ENCODE data around the gene SLC25A19.

Gene SLC25A19

DNA sequence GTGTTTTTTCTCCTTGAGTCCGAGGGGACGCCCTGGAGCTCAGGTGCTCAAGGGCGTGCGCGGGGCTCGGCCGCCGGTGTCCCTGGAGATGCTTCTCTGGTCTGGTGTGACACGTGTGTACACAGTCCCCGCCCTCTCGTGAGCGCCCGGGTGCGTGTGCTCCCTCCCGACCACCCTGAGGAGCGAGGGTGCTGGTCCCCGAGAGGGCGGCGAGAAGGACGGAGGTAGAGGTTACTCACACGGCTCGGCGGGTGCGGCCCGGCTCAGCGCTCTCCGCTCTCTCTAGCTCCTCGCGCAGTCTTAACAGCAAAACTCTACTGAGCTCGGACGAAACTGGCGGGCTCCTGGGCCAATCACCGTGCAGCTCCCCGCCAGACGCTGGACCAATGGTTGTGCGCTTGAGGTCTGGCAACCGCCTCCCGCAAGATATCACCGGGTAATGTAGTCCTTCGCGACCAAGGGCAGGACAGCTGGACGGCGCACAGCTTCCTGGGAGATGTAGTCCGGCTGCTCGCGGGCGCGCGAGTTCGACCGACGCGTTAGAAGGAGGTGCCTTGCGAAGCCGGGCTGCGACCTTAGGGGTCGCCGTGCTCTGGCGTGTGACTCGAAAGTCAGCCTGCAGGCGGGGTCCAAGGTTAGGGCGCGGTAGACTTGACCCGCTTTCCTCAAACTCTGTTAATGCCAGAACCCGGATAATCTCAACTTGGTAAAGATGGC lies at the start of gene SLC25A19:
Gene SLC25A19 (minus strand): TSS at position 319 of the 717 bp plus-strand sequence. CDS start 2,669 bp downstream, outside the sequence.
- TF ChIP-seq, protein P1, sequence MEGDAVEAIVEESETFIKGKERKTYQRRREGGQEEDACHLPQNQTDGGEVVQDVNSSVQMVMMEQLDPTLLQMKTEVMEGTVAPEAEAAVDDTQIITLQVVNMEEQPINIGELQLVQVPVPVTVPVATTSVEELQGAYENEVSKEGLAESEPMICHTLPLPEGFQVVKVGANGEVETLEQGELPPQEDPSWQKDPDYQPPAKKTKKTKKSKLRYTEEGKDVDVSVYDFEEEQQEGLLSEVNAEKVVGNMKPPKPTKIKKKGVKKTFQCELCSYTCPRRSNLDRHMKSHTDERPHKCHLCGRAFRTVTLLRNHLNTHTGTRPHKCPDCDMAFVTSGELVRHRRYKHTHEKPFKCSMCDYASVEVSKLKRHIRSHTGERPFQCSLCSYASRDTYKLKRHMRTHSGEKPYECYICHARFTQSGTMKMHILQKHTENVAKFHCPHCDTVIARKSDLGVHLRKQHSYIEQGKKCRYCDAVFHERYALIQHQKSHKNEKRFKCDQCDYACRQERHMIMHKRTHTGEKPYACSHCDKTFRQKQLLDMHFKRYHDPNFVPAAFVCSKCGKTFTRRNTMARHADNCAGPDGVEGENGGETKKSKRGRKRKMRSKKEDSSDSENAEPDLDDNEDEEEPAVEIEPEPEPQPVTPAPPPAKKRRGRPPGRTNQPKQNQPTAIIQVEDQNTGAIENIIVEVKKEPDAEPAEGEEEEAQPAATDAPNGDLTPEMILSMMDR (IDR thresholded peaks at IDR 0.05; ENCODE audit: low read depth, low read length) = peak; percentile 21
- peak; percentile 90 for TF ChIP-seq POLR2A (IDR thresholded peaks at IDR 0.05; ENCODE audit: extremely low read depth, insufficient read length)
- TF ChIP-seq, protein P2, sequence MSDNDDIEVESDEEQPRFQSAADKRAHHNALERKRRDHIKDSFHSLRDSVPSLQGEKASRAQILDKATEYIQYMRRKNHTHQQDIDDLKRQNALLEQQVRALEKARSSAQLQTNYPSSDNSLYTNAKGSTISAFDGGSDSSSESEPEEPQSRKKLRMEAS (IDR thresholded peaks at IDR 0.05; ENCODE audit: low read depth, low read length) = peak; percentile 72; the same call in 1 of the 2 replicates
- TF ChIP-seq MYC (IDR thresholded peaks at IDR 0.05; ENCODE audit: low read depth, low read length) = peak; percentile 77
- peak; percentile 99 for DNase-seq (ENCODE audit: low read depth)
- peak within 1 kb of the TSS; percentile 87 for H3K4me3 ChIP-seq (ENCODE audit: low read depth, low read length)

DNA sequence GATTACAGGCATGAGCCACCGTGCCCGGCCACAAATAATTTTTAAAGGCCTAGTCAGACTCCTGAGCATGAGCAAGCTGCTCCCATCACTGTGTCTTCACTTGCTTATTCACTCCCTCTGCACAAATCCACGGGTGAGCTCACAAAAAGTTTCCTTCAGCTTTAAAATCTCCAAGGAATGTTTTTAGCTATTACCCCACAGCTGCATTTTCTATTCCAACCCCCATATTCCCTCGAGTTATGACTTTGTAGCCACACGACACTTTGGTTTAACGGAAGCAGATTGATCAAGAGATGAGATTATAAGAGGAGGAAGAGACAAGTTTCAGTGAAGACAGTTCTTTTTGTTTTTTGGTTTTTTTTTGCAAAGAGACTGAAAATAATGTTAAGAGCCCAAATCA lies 49.1 kb upstream of the SLC25A19 start:
- DNase-seq (ENCODE audit: low read depth) = peak; percentile 88
- TF ChIP-seq MYC (IDR thresholded peaks at IDR 0.05; ENCODE audit: low read depth, low read length) = 0 out of 2 replicates have a peak, but pooled peaks have one; percentile 4
- TF ChIP-seq, protein P2 (IDR thresholded peaks at IDR 0.05; ENCODE audit: low read depth, low read length) = no peak

DNA sequence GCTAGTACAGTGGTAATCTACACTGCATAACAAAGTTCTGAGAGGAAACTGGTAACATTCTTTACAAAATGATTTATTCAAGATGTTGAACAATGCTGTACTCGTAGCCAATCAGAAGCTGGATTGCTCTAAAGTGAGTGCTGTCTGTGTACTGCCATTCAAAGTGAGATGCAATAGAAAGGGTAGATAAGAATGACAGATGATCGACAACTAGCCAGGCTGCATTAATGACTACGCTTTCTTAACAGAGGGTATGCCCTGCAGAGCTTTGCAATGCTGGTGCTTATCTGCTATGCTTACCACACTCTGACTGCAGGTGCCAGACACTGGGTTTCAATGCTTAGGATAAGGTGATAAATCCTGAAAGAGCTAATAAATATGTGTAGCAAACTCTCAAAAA lies 46.1 kb upstream of the SLC25A19 start:
- DNase-seq (ENCODE audit: low read depth) = no peak
- no peak overlapping the region for H3K4me3 ChIP-seq (ENCODE audit: low read depth, low read length)

More for the DNA sequence above, 49.1 kb upstream of the SLC25A19 start:
- peak overlapping the region; percentile 38 for H3K4me3 ChIP-seq (ENCODE audit: low read depth, low read length)

DNA sequence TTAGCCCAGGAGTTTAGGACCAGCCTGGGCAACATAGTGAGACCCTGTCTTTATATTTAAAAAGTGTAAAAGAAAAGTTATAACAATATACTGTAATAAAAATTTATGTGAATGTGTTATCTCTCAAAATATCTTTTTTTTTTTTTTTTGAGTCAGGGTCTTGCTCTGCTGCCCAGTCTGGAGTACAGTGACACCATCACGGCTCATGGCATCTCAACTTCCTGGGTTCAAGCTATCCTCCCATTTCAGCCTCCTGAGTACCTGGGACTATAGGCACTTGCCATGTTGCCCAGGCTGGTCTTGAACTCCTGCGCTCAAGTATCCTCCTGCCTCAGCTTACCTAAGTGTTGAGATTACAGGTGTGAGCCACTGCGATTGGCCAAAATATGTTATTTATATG lies 45.5 kb upstream of the SLC25A19 start:
- no peak for DNase-seq (ENCODE audit: low read depth)
- no peak for TF ChIP-seq MYC (IDR thresholded peaks at IDR 0.05; ENCODE audit: low read depth, low read length)
- TF ChIP-seq, protein P2 (IDR thresholded peaks at IDR 0.05; ENCODE audit: low read depth, low read length) = no peak
- no peak for TF ChIP-seq POLR2A (IDR thresholded peaks at IDR 0.05; ENCODE audit: extremely low read depth, insufficient read length)
- TF ChIP-seq, protein P1 (IDR thresholded peaks at IDR 0.05; ENCODE audit: low read depth, low read length) = no peak
- H3K4me3 ChIP-seq (ENCODE audit: low read depth, low read length) = no peak overlapping the region

More for the DNA sequence above, 46.1 kb upstream of the SLC25A19 start:
- no peak for TF ChIP-seq MYC (IDR thresholded peaks at IDR 0.05; ENCODE audit: low read depth, low read length)
- no peak for TF ChIP-seq POLR2A (IDR thresholded peaks at IDR 0.05; ENCODE audit: extremely low read depth, insufficient read length)
- TF ChIP-seq, protein P1 (IDR thresholded peaks at IDR 0.05; ENCODE audit: low read depth, low read length) = no peak
- TF ChIP-seq, protein P2 (IDR thresholded peaks at IDR 0.05; ENCODE audit: low read depth, low read length) = no peak

DNA sequence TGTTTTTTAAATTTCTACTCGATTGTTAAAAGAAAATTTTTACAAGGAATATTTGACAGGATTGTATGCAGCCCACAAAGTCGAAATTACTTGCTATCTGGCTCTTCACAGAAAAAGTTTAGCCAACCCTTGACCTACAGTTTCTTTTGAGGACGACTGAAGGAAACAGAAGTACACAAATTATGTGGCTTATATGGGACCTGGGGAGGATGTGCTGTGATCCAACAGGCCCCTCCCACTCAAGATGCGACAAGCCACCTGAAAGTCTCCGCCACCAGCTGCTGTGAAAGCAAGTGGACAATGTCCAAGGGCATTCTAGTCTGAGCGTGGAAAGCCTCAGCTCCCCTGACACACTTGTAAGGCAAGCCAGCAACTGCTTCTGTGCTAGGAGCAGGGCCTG lies 42.4 kb upstream of the SLC25A19 start:
- TF ChIP-seq MYC (IDR thresholded peaks at IDR 0.05; ENCODE audit: low read depth, low read length) (no peak), POLR2A (IDR thresholded peaks at IDR 0.05; ENCODE audit: extremely low read depth, insufficient read length) (no peak)
- TF ChIP-seq, protein P1 (IDR thresholded peaks at IDR 0.05; ENCODE audit: low read depth, low read length) = no peak
- TF ChIP-seq, protein P2 (IDR thresholded peaks at IDR 0.05; ENCODE audit: low read depth, low read length) = no peak
- no peak for DNase-seq (ENCODE audit: low read depth)
- no peak overlapping the region for H3K4me3 ChIP-seq (ENCODE audit: low read depth, low read length)

DNA sequence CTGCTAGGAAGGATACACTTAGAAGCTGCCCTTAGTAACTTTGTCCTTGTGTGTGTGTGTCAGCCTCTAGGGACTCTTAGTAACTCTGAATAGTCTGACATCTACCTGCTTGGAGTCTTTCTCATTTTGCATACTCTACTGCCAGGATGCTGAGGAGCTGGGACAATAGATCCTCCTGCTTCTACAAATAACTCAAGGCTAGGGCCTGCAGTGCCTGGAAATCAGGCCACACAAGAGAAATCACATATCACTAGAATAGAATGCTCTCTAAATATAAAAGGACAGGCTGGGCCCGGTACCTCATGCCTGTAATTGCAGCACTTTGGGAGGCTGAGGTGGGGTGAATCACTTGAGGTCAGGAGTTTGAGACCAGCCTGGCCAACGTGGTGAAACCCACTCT lies 38.5 kb upstream of the SLC25A19 start:
- no peak overlapping the region for H3K4me3 ChIP-seq (ENCODE audit: low read depth, low read length)
- DNase-seq (ENCODE audit: low read depth) = no peak
- TF ChIP-seq, protein P2 (IDR thresholded peaks at IDR 0.05; ENCODE audit: low read depth, low read length) = no peak
- TF ChIP-seq MYC (IDR thresholded peaks at IDR 0.05; ENCODE audit: low read depth, low read length) (no peak), POLR2A (IDR thresholded peaks at IDR 0.05; ENCODE audit: extremely low read depth, insufficient read length) (no peak)
- TF ChIP-seq, protein P1 (IDR thresholded peaks at IDR 0.05; ENCODE audit: low read depth, low read length) = no peak
